GM18526 (cell line): ENCODE data around the gene RUNX1.

Source experiments
- POLR2A ChIP-seq: IDR thresholded peaks from 3 replicates; pipeline ENCODE4 v1.6.1; 2011; ENCODE audit not compliant: insufficient read length; ENCODE audit errors: extremely low read depth

The RUNX1 gene

DNA sequence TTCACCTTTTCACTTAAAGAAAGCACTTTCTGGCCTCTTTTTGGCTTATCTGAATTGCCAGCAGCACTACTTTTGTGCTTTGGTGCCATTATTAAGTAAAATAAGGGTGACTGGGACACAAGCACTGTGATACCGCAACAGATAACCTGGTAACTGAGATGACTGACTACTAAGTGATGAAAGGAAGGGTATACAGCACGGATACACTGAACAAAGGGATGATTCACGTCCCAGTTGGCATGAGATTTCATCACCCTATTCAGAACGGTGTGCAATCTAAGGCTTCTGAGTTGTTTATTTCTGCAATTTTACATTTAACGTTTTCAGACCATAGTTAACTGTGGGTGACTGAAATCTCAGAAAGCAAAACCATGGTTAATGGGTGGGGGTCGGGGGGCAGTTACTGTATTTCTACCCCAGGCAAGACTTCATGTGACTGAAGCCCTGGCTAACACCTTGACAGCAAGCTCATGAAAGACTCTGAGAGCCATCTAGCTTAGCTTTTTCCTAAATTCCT, 277.5 kb downstream of the RUNX1 start:
- no peak for TF ChIP-seq POLR2A

DNA sequence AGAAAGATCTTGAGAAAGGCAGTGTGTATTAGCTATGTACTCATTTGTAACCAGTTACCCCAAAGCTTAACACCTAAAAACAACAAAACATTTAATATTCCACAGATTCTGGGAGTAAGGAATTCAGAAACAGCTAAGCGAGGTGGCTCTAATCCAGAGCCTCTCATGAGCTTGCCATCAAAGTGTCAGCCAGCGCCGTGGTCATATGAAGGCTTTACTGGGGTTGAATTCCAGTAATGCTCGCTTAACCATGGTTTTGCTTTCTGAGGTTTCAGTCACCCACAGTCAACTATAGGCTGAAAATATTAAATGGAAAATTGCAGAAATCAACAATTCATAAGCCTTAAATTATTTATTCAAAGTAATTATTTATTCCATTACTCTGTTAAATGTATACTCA, 278.5 kb downstream of the RUNX1 start:
- no peak for TF ChIP-seq POLR2A

DNA sequence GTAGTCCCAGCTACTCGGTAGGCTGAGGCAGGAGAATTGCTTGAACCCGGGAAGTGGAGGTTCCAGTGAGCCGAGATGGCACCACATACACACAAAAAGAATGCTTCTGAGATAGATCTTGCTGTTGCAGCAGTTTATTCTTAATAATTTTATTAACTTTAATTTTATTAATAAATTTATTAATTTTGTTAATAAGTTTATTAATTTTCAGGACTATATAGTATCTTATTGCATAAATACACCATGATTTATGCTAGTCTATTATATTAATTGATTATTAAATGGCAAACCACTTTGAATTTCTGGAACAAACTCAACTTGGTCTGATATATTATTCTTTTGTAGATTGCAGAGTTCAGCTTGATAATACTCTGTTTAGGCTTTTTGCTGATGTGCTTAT, 280.8 kb downstream of the RUNX1 start:
- no peak for TF ChIP-seq POLR2A

DNA sequence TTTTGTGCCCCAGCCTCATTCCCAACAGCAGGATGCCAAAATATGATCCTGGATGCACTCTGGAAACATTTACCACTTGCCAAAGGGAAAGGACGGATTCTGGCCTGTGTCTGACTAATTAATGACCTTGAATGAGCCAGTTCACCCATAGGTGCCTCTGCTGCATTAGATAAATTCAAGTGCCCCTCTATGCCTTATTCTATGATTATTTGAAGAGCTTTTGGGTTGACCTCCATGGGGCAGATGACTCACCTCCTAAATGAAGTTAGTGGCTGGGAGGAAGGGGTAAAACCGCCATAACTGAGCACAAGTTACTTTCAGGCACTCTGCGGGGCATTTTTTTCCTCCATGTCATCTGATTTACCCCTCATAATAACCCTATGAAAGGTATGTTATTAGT, 282.2 kb downstream of the RUNX1 start:
- no peak for TF ChIP-seq POLR2A

DNA sequence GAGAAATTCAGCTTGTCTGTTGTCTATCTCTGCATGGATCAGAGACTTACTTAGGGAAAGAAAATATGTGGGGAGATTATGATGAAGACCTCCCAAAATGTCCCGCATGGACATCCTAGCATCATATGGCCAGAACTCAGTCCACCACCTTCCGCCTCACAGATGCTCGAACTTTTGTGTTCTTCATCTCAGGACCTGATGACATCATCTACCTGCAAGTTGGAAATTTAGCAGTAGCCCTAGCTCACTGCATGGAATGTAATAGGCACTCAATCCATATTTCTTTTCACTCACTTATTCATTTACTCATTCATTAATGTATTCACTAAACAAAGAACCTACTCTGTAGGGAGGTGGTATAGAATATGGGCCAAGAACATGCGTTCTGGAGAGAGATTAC, 283.5 kb downstream of the RUNX1 start:
- no peak for TF ChIP-seq POLR2A

DNA sequence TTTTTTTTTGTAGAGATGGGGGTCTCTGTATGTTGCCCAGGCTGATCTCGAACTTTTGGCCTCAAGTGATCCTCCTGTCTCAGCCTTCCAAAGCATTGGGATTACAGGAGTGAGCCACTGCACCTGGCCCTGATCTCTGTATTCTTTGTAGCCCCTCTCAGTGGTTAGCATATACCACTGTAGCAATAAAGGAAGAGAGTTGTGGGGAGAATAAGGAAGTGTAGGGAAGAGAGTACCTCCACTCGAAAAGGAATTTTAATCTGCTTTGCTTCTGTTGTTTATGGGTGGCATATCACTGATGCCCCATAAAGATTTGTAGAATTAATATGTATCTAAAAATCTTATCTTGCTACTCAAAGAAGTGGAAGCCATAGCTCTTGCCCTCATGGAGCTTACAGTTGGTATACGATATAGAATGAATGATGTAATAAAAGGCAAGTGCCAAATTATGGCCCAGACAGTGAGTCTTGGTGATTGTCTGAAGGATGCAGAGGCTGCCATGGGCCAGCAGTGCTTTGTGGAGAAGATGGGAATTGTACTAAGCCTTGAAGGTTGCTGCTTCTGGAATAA, 284.3 kb downstream of the RUNX1 start:
- no peak for TF ChIP-seq POLR2A

DNA sequence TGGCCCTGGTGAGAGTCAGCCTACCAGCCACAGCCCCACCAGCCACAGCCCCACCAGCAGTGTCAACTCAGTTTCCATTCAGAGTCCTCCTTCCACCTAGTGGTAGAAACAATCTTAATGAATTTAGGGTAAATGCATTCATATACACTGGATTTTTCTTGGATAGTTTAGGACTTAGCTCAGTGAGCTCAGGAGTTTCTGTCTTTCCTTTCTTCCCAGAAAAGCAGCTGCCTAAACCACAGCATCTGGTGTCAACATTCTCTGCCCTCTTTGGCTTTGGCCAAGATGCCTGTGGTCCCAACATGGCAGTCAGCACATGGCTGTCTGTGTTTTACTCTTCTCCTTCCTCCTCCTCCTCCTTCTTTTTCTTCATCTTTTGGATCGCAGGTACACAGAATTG, 286.3 kb downstream of the RUNX1 start:
- TF ChIP-seq POLR2A: no peak

DNA sequence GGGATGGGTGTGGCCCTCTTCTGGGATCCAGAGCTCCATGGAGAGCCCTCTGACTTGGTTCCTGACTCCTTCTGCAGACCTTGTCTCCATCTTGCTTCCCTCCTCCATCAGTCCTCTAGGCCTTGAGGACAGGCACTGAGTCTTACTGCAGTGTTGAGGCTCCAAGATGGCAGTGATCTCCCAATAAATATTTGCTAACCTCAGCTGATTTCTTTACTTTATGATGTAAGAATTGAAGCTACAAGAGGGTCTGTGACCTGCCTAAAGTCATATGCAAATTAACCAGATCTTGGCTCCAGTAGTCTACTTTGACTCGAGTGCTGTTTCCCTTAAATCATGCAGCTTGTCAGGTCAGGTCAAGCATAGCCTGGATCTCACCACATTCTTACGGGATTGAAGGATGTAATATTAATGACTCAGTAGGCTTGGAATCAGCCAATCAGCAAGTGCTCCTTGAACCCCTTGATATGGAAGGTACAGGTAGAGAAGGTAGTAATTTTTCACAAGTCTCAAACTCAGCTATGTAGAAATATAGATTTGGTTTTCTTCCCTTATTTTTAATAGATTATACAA, 287.3 kb downstream of the RUNX1 start:
- no peak for TF ChIP-seq POLR2A

DNA sequence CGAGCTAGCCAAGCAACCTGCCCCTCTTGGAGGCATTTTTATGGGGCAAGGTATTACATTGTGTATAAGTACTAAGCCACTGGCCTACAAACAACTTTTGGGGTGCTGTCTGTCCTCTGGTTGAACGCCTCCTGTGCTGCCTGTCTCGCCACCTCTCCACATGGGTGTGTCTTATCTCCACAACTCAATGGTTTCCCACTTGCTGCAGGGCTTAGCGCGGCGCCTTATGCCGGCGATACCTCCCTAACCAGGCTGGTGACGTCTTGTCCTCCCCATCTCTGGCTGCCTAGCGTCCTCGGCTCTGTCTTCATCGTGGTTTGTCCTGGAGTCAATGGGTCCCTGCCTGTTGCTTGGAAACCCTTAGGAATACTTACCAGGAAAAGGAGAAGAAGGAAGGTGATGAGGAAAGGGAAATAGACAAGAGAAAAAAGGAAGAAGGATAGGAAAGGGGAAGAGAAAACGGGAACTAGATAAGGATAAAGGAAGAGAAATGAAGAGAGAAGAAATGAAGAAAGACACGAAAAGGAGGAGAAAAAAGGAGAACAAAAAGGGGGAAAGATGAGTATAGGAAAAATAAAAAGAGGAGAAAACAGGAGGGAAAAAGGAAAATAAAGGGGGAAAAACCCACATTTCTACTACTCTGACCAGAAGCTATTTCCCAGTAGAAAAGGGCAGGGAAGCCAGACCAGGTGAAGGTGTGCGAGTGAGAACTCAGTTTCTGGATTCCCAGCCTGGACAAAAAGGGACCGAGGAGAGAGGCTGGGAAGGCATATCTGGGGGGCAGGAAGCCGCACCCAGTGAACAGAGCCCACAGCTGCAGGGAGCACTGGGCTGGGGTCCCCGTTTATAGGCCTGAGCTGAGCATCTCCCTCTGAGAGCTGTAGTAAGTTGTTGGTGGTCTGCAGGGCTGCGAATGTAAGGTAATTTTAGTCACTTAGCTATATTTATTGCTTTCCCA, 294.1 kb downstream of the RUNX1 start:
- no peak for TF ChIP-seq POLR2A

DNA sequence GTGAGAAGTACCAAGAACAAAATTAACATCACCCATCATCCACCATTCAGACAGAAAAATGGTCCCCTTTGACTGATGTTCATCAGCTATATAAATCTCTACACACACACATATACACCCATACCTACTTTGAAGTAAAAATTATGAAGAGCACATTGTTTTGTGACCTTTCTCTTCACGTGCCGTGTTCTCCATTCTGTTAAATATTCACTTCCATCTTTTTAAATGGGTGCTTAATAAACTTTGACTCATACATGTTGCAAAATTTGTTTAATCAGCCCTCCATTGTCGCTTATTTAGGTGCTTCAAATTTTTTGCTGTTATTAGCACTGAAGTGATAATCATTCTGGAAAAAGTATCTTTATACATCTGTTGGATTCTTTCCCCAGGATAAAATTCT, 300.2 kb downstream of the RUNX1 start:
- TF ChIP-seq POLR2A: no peak

DNA sequence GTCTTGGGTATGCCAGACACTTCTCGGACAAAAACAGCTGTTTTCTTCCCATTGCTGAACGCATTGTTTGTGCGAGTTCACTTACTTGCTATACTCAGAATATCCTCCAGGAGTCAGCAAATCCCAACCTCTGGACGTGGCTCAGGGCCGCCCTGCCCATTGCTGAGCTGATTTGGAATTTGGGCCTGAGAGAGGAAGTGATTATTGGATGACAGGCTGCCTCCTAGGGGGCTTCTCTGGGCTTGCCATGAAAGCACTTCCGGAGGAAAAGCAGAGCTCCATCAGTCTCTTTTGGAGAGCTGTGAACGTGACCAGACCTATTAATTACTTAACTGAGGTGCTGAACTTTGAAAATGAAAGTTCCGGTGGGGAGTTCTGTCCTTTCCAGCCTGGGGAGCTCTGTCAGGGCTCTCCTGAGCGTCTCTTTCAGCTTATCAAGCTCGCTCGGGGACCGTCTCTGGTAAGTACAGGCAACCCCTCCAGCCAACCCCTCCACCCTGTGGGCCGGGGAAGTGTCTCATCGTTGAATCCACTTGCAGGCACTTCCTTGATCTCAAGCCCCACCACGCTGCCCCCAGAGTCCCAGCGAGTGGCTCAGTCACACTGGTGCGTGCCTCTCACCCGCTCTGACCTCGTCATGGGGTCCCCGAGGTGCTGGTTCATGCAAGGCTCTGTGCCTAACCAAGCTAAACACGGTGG, 303.4 kb downstream of the RUNX1 start:
- TF ChIP-seq POLR2A: no peak

DNA sequence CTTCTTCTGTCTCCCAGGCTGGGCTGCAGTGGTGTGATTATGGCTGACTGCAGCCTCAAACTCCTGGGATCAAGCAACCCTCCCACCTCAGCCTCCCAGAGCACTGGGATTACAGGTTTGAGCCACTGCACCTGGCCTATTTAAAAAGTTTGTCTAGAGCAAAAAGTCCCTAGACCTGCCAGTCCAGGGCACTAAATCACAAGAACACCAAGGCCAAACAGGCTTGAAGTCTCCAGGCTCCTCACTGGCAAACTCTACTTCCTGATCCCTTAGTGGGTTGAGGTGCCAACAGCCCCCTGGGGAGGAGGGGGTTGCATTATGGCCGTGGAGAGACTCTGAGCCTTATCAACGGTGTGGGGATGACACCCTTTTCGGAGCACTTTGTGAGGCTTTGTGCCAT, 304.3 kb downstream of the RUNX1 start:
- TF ChIP-seq POLR2A: no peak

DNA sequence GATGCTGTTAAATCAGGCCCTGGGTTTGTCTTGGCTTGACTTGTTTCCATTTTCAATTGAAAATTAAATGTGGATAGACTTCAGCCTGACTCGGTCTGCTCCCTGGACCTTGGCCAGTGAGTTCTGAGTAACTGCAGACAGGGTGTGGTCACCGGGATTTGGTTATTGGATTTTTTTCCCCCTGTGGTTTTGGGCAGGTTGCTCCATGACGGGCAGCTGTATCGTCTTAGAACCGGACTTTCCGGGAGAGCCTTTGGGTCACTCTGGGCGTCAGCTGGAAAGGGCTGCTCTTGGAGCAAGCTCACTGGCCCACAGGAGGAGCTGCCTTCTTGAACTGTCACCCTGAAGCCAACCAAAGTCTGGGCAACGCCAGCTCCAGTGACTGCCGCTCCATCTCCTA, 305.3 kb downstream of the RUNX1 start:
- no peak for TF ChIP-seq POLR2A

DNA sequence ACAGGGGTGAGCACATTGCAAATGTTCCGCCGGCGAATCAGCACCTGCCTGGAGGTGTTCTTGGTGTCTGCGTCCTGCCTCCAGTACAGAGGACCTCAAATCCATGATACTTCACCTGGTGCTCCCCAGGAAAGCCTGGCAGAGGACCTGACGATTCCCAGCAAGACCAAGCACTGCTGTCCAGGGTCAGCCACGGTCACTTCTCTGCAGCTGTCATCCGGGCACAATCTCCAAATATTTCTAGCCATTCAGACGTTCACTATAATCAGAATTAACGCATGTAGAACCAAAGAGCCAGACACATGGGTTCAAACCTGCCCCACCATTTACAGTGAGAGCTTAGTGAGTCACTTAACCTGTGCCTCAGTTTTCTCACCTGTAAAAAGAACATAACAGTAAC, 305.8 kb downstream of the RUNX1 start:
- TF ChIP-seq POLR2A: no peak

DNA sequence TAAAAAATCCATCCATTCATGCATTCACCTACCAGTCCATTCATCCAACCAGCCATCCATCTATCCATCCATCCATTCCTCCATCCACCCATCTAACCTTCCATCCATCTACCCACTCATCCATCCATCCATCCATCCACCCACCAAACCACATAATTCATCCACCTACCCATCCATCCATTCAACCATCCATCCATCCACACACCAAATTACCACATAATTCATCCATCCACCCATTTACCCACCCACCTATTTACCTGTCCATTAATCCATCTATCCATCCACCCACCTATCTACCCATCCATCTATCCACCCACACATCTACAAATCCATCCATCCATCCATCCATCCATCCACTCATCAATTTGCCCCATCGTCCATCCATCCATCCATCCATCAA, 308.9 kb downstream of the RUNX1 start:
- TF ChIP-seq POLR2A: no peak
